Dermis microvascular lymphatic vessel endothelial cell (primary cell): ENCODE data around the gene EFTUD2. TPM values are rescaled to one million over a fixed set of nuclear protein-coding genes. Genes with fewer than 3 reads are reported as not detected.
"Not testable (repeated sequence)": the region's sequence is repeated elsewhere in the genome, so short reads cannot be mapped to it uniquely, and the experiment has no call there.

Experiments
- DNase-seq, 2 donors: peaks; one replicate each; pipeline versions ENCODE4 v3.0.0 to v3.0.0-alpha.2; 2010; ENCODE audit warnings: low read depth in 2 of 2
- total RNA-seq: library from RNA; depleted of rRNA; stranded (reverse); fragments of >200 nt; gene quantifications from 2 replicates; pipeline ENCODE4 v1.2.1, GENCODE V29; 2014

The EFTUD2 gene
- total RNA-seq, 1 donor from 2014 or later, result 145 TPM

- no peak for DNase-seq
Measured at GRCh38 chr17:44848961-44849489, 50.2 kb downstream of the EFTUD2 start.

- no peak for DNase-seq
Measured at GRCh38 chr17:44848257-44848795, 50.9 kb downstream of the EFTUD2 start.

DNA sequence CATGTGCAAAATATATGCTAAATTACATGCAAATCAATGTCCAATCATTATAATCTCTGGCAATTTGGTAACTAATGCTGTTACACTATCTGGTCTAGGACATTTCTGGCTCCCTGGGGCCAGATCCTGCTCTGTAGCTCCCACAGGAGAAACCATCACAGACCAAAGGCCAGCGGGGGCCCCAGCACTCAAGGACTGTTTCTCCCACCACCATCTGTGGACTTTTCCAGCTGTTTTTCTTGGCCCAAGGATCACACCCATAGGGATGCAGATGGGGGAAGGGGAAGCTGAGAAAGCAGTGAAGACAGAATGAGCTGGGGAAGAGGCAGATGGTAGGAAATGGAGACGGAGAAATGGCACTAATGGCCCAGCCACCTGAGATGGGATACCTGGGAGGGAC, 51.7 kb downstream of the EFTUD2 start, which contains the start of gene HIGD1B:
Gene HIGD1B (plus strand): TSS at position 298 of the 400 bp plus-strand sequence. CDS start 270 bp downstream, outside the sequence.
- DNase-seq, result no peak

GRCh38 chr17:44846206-44846605, 53.0 kb downstream of the EFTUD2 start:
- no peak for DNase-seq

DNA sequence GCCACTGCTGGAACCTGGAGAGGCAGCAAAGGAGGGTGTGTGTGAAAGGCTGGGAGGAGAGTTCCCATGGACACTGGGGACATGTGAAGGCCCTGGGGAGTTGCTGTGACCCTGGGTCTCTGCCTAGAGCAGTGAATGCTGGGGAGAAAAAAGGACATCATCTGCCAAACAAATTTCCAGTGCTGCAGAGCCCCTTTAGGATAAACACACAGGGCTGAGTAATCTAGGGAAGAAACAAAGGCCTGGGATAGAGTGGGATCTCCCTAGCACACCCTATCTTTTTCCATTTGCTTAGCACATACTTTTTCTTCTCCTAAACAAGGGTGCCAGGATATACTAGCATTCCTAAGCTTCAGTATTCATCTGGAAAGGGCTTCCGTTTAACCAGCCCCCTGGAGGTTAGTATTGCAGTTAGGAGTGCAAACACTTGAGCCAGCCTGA, 54.8 kb downstream of the EFTUD2 start:
- peak in 1 of 2 donors; percentile 14 for DNase-seq

- DNase-seq, result no peak
Measured at GRCh38 chr17:44842748-44843147, 56.5 kb downstream of the EFTUD2 start.

DNA sequence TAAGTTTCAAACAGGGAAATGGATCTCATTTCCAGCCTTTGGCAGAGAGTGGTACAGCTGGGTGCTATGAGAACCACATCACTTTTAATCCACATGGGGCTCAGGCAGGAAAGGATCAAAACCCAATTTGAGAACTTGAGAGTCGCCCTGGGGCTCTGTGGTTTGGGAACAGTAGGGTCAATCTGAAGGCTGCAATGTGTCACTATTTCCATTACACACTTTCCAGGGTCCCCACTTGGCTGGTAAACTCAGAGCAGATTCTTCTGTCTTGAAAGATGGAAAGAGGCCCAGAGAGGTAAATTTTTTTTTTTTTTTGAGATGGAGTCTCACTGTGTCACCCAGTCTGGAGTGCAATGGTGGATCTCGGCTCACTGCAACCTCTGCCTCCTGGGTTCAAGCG, 58.3 kb downstream of the EFTUD2 start:
- no peak for DNase-seq

GRCh38 chr17:44840274-44840673, 59.0 kb downstream of the EFTUD2 start:
- DNase-seq, result no peak

DNA sequence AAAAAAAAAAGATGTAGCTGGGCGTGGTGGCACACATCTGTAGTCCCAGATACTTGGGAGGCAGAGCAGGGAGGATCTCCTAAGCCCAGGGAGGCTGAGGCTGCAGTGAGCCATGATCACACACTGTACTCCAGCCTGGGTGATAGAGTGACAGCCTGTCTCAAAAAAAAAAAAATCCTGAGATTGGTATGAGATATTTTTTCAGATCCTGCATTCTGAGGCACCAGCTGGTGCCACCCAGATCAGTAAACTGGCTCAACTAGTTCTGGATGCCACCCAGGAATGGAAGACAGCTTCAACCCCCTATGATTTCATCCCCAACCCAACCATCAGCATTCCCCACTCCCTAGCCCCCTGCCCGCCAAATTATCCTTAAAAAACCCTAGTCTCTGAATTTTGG, 62.0 kb downstream of the EFTUD2 start:
- no peak for DNase-seq

DNA sequence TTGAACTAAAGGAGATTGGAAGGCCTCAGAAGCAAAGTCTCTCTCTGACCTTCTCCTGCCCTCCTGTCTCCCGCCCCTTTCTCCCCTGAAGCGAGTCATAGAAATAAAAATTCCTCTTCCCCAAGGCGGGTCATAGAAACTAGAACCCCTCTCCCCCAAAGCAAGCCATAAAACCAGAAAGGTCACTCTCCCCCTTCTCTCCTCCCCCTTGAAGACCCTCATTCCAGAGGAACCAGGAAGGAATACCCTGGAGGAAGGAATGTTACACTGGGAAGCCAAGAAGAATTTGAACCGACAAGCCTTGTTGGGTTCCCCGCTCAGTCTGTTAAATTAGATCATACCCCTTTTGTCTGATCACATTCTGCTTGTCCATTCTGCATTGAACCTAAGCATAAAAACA, 66.4 kb downstream of the EFTUD2 start:
- DNase-seq, result no peak

GRCh38 chr17:44831371-44831770, 67.9 kb downstream of the EFTUD2 start:
- DNase-seq, result no peak

DNA sequence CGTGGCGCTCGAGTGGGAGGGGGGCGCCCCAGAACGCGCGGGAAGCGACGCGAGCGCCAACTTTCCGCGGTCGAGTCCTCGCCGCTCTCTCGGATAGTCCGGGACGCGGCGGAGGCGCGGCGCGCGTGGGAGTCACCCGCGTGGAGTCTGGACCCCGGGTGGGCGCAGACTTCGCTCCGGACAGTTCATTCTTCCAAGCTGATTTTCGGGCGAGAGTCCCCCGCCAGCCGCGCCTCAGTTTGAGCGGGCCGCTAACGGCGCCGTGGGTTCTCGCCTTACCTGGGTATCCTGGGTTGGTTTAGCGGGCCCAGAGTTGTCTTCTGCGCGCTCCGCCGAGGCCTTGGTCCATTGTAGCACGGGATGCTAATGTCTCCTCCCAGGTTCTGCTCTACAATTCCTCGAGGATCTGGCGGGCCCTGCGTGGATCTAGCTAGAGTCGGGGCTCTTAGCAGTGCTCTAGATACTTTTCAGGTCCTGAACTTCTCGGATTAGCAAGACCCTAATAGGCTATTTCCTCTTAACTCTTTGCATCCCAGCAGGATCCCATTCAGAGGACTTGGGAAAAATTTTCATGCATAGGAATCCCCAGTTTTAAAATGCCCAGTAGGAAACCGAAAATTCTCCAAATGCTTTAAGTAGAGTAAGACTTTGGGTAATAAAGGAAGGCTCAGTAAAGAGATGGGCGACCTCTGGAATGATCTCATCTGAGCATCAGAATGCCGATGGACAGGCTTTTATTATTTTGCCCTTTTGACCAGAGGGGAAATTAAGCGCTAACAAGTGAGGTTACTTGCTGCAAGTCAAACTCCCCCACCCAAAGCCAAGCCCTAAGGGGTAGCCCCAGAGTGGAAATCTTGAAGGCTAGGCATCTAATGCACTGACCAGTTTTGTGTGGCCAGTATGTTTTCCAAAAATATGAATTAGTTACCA, 68.6 kb downstream of the EFTUD2 start:
- DNase-seq, result peak in 1 of 2 donors; percentile 35

- DNase-seq, result peak in 1 of 2 donors; percentile 50
Measured at GRCh38 chr17:44829523-44830358, 69.5 kb downstream of the EFTUD2 start, which contains the start of gene GJC1. Gene GJC1 (minus strand): TSS chr17:44830287. CDS start chr17:44805817, 24,470 bp downstream.

GRCh38 chr17:44828919-44829522, 70.2 kb downstream of the EFTUD2 start:
- DNase-seq, result peak in 1 of 2 donors; percentile 34

DNA sequence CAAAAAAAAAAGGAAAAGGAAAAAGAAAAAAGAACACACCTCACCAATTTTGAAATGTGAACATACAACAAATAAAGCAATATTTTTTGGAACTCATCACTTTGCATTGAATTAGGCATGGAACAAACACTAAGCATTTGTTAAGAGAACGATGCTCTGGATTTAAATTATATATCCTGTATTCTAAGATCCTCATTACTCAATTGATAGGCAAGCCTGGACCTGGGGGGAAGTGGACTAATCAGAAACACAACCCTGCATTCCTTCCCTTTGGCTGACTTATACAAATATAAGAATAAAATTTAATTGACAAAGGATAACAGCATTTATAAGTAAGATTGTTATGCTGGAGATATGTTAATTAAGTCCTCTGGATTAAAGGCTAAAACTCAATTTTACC, 71.4 kb downstream of the EFTUD2 start:
- no peak for DNase-seq

DNA sequence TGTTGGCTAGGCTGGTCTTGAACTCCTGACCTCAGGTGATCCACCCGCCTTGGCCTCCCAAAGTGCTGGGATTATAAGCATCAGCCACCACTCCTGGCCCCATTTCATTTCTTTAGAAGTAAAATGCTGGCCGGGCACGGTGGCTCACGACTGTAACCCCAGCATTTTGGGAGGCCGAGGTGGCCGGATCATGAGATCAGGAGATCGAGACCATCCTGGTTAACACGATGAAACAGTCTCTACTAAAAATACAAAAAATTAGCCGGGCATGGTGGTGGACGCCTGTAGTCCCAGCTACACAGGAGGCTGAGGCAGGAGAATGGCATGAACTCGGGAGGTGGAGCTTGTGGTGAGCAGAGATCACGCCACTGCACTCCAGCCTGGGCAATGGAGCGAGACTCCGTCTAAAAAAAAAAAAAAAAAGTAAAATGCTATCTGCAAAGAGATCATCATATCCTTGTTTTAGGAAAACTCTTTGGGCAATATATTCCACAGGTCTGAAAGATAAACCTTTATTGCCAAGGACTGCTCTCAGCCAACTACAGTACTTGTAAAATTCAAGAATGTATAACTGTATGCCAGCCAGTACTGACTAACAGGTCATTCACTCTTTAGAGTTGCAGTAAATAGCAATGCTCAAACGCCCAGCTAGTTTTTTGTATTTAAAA, 73.0 kb downstream of the EFTUD2 start:
- no peak for DNase-seq

DNA sequence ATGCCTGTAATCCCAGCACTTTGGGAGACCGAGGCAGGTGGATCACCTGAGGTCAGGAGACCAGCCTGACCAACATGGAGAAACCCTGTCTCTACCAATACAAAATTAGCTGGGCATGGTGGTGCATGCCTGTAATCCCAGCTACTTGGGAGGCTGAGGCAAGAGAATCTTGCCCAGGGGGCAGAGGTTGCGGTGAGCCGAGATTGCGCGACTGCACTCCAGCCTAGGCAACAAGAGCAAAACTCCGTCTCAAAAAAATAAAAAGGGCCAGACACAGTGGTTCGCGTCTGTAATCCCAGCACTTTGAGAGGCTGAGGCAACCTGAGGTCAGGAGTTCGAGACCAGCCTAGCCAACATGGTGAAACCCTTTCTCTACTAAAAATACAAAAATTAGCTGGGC, 74.0 kb downstream of the EFTUD2 start:
- DNase-seq, result not testable (repeated sequence)

- peak in 1 of 2 donors; percentile 84 for DNase-seq
Measured at GRCh38 chr17:44820631-44821212, 78.5 kb downstream of the EFTUD2 start.

- not testable (repeated sequence) for DNase-seq
Measured at GRCh38 chr17:44818508-44818907, 80.7 kb downstream of the EFTUD2 start.

DNA sequence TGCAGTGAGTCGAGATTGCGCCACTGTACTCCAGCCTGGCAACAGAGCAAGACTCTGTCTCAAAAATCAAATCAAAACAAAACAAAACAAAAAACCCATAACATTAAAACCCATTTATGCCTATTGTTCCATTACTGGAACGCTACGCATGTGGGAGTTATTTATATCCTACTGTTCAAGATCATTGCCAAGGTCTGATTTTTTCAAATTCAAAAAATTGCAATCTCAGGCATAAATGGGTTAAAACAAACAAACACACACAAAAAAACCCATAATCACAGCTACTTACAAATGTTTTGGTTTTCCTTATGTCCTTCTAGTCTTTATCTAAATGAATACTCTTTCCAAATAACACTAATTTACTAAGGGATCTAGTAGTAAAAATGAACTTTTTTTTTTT, 87.0 kb downstream of the EFTUD2 start:
- DNase-seq, result no peak
